H1 (cell line): Measurements from ENCODE around the gene ALOX12. TPM values are rescaled to one million over a fixed set of nuclear protein-coding genes. Genes with fewer than 3 reads are reported as not detected.

ENCODE experiments used
- CEBPB ChIP-seq: IDR thresholded peaks from 2 replicates; pipeline ENCODE4 v1.6.1; 2012; ENCODE audit warnings: low read depth, low read length
- JUN ChIP-seq: IDR thresholded peaks from 2 replicates; pipeline ENCODE4 v1.6.1; 2011; ENCODE audit warnings: low read depth, mild to moderate bottlenecking, improper control_type of control experiment, low read length
- KDM1A ChIP-seq: fragments of 200-600, 300-600 bp; sonication (generic); IDR thresholded peaks from 2 replicates; pipeline ENCODE4 v1.7.1; 2016; ENCODE audit warnings: mild to moderate bottlenecking, low read length, borderline replicate concordance
- NANOG ChIP-seq: IDR thresholded peaks from 2 replicates; pipeline ENCODE4 v1.6.1; 2011; ENCODE audit warnings: low read length, low read depth, mild to moderate bottlenecking, inconsistent platforms; ENCODE audit not compliant: insufficient read depth, poor library complexity, severe bottlenecking
- RFX5 ChIP-seq: IDR thresholded peaks from 2 replicates; pipeline ENCODE4 v1.6.1; 2011; ENCODE audit warnings: low read depth, low read length, improper control_type of control experiment, borderline replicate concordance
- polyA plus RNA-seq, 7 experiments: library from polyadenylated mRNA; depleted of rRNA in 3 of 7; stranded (reverse) in 5 of 7; unstranded in 2 of 7; fragments of >200 nt in 5 of 7; fragments of 200-250 nt in 2 of 7; gene quantifications; 1 replicate in 5 of 7; 2 replicates in 1 of 7; 4 replicates in 1 of 7; pipeline versions ENCODE4 v1.2.1 to v1.2.3, GENCODE V29; 2011 to 2013; ENCODE audit warnings: missing spikeins in 2 of 7, mixed read lengths in 2 of 7
- total RNA-seq: library from RNA; stranded (reverse); fragmentation: NEBNext Ultra II Directional; extraction: Animal tissue kit (Norgen Biotek cat#: 25700); gene quantifications from 2 replicates; pipeline ENCODE4 v1.2.1, GENCODE V29; 2021
- TF ChIP-seq, protein P1 (sequence below): fragments of 300-600 bp; sonication (generic); IDR thresholded peaks from 2 replicates; pipeline ENCODE4 v1.7.1; 2012; ENCODE audit warnings: low read length, moderate library complexity, mild to moderate bottlenecking, inconsistent platforms; ENCODE audit not compliant: insufficient replicate concordance

ALOX12 gene
- total and polyA plus RNA-seq, 2 of the 8 experiments (the other 6 are each of a cell fraction or from before 2014, with no cell fraction given) = 1.4 to 2.0 TPM

DNA sequence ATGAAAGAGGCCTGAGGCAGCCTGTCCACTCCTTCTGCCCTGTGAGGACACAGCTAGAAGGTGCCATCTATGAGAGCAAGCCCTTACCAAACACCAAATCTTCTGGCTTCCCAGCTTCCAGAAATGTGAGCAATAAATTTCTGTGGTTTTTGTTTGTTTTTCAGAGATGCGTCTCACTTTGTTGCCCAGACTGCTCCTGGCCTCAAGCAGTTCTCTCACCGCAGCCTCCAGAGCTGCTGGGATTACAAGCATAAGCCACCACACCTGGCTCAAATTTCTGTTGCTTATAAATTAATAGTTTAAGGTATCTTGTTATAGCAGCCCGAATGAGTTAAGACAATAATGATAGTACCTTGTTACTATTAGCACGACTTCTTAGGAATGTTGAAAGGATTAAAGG lies 60.5 kb downstream of the ALOX12 start (continued):
- TF ChIP-seq, protein P1, sequence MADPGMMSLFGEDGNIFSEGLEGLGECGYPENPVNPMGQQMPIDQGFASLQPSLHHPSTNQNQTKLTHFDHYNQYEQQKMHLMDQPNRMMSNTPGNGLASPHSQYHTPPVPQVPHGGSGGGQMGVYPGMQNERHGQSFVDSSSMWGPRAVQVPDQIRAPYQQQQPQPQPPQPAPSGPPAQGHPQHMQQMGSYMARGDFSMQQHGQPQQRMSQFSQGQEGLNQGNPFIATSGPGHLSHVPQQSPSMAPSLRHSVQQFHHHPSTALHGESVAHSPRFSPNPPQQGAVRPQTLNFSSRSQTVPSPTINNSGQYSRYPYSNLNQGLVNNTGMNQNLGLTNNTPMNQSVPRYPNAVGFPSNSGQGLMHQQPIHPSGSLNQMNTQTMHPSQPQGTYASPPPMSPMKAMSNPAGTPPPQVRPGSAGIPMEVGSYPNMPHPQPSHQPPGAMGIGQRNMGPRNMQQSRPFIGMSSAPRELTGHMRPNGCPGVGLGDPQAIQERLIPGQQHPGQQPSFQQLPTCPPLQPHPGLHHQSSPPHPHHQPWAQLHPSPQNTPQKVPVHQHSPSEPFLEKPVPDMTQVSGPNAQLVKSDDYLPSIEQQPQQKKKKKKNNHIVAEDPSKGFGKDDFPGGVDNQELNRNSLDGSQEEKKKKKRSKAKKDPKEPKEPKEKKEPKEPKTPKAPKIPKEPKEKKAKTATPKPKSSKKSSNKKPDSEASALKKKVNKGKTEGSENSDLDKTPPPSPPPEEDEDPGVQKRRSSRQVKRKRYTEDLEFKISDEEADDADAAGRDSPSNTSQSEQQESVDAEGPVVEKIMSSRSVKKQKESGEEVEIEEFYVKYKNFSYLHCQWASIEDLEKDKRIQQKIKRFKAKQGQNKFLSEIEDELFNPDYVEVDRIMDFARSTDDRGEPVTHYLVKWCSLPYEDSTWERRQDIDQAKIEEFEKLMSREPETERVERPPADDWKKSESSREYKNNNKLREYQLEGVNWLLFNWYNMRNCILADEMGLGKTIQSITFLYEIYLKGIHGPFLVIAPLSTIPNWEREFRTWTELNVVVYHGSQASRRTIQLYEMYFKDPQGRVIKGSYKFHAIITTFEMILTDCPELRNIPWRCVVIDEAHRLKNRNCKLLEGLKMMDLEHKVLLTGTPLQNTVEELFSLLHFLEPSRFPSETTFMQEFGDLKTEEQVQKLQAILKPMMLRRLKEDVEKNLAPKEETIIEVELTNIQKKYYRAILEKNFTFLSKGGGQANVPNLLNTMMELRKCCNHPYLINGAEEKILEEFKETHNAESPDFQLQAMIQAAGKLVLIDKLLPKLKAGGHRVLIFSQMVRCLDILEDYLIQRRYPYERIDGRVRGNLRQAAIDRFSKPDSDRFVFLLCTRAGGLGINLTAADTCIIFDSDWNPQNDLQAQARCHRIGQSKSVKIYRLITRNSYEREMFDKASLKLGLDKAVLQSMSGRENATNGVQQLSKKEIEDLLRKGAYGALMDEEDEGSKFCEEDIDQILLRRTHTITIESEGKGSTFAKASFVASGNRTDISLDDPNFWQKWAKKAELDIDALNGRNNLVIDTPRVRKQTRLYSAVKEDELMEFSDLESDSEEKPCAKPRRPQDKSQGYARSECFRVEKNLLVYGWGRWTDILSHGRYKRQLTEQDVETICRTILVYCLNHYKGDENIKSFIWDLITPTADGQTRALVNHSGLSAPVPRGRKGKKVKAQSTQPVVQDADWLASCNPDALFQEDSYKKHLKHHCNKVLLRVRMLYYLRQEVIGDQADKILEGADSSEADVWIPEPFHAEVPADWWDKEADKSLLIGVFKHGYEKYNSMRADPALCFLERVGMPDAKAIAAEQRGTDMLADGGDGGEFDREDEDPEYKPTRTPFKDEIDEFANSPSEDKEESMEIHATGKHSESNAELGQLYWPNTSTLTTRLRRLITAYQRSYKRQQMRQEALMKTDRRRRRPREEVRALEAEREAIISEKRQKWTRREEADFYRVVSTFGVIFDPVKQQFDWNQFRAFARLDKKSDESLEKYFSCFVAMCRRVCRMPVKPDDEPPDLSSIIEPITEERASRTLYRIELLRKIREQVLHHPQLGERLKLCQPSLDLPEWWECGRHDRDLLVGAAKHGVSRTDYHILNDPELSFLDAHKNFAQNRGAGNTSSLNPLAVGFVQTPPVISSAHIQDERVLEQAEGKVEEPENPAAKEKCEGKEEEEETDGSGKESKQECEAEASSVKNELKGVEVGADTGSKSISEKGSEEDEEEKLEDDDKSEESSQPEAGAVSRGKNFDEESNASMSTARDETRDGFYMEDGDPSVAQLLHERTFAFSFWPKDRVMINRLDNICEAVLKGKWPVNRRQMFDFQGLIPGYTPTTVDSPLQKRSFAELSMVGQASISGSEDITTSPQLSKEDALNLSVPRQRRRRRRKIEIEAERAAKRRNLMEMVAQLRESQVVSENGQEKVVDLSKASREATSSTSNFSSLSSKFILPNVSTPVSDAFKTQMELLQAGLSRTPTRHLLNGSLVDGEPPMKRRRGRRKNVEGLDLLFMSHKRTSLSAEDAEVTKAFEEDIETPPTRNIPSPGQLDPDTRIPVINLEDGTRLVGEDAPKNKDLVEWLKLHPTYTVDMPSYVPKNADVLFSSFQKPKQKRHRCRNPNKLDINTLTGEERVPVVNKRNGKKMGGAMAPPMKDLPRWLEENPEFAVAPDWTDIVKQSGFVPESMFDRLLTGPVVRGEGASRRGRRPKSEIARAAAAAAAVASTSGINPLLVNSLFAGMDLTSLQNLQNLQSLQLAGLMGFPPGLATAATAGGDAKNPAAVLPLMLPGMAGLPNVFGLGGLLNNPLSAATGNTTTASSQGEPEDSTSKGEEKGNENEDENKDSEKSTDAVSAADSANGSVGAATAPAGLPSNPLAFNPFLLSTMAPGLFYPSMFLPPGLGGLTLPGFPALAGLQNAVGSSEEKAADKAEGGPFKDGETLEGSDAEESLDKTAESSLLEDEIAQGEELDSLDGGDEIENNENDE = no peak
- no peak for TF ChIP-seq CEBPB
- no peak for TF ChIP-seq NANOG
- no peak for TF ChIP-seq RFX5
- TF ChIP-seq KDM1A = no peak
- TF ChIP-seq JUN = no peak
